Measurements from ENCODE around the gene RIMKLB.
"Not testable (repeated sequence)": the region's sequence is repeated elsewhere in the genome, so short reads cannot be mapped to it uniquely, and the experiment has no call there.

GRCh38 chr12:8807084-8807483, 109.3 kb downstream of the RIMKLB start:
- TF ChIP-seq, protein P1, sequence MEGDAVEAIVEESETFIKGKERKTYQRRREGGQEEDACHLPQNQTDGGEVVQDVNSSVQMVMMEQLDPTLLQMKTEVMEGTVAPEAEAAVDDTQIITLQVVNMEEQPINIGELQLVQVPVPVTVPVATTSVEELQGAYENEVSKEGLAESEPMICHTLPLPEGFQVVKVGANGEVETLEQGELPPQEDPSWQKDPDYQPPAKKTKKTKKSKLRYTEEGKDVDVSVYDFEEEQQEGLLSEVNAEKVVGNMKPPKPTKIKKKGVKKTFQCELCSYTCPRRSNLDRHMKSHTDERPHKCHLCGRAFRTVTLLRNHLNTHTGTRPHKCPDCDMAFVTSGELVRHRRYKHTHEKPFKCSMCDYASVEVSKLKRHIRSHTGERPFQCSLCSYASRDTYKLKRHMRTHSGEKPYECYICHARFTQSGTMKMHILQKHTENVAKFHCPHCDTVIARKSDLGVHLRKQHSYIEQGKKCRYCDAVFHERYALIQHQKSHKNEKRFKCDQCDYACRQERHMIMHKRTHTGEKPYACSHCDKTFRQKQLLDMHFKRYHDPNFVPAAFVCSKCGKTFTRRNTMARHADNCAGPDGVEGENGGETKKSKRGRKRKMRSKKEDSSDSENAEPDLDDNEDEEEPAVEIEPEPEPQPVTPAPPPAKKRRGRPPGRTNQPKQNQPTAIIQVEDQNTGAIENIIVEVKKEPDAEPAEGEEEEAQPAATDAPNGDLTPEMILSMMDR (IDR thresholded peaks at IDR 0.05; ENCODE audit: insufficient read depth, low read length): not testable (repeated sequence)
- TF ChIP-seq POLR2AphosphoS5 (IDR thresholded peaks at IDR 0.05; ENCODE audit: low read depth); REST (IDR thresholded peaks at IDR 0.05; ENCODE audit: insufficient replicate concordance, low read depth); SPI1 (IDR thresholded peaks at IDR 0.05; ENCODE audit: borderline replicate concordance, low read depth); GABPA (IDR thresholded peaks at IDR 0.05; ENCODE audit: low read depth): not testable (repeated sequence)

All from HL-60 (cell line).